HCT116 (cell line): ENCODE data around the gene RBM47.

Experiments used
- ATF3 ChIP-seq: IDR thresholded peaks from 2 replicates; pipeline ENCODE4 v1.6.1; 2012
- CTCF ChIP-seq, 3 experiments: fragments of 200-600 bp in 1 of 3; sonication (generic) in 1 of 3; IDR thresholded peaks in 2 of 3; conservative IDR thresholded peaks in 1 of 3; 2 replicates each; pipeline ENCODE4 v1.5.1; 2012 to 2017; ENCODE audit warnings: low read depth in 2 of 3, low read length in 2 of 3, antibody characterized with exemption in 1 of 3, borderline replicate concordance in 1 of 3, control low read depth in 1 of 3, mild to moderate bottlenecking in 1 of 3, mixed read lengths in 1 of 3, mixed run types in 1 of 3, moderate library complexity in 1 of 3; ENCODE audit not compliant: insufficient read depth in 1 of 3
- EZH2 ChIP-seq: fragments of 200-600 bp; sonication (generic); IDR thresholded peaks from 2 replicates; pipeline ENCODE4 v1.6.1; 2017; ENCODE audit warnings: antibody characterized with exemption, mixed run types
- MAX ChIP-seq: IDR thresholded peaks from 2 replicates; pipeline ENCODE4 v1.6.1; 2012
- POLR2A ChIP-seq: IDR thresholded peaks from 2 replicates; pipeline ENCODE4 v1.7.0; 2011; ENCODE audit warnings: borderline replicate concordance; ENCODE audit not compliant: insufficient read depth, insufficient read length; ENCODE audit errors: extremely low read depth

GRCh38 chr4:40552536-40552935 lies 77.1 kb downstream of the RBM47 start:
- TF ChIP-seq MAX (no peak), CTCF (IDR thresholded peaks at IDR 0.05 in 2 of 3, conservative IDR thresholded peaks at IDR 0.05 in 1 of 3; ENCODE audit: borderline replicate concordance in 1 of 3, insufficient read depth in 1 of 3, low read depth in 2 of 3, low read length in 2 of 3) (no peak), POLR2A (no peak), EZH2 (no peak), ATF3 (no peak)
